Fibroblast of peridontal ligament (primary cell): ENCODE measurements around the gene FAM110D.

Experiments
- DNase-seq: peaks from one replicate; pipeline ENCODE4 v3.0.0-alpha.2; 2010; ENCODE audit errors: extremely low read depth

FAM110D gene

GRCh38 chr1:26188477-26188876 is 29.6 kb downstream of the FAM110D start:
- no peak for DNase-seq

GRCh38 chr1:26189331-26189730 is 30.5 kb downstream of the FAM110D start:
- DNase-seq: no peak

- DNase-seq: no peak
Observed at GRCh38 chr1:26189751-26190275, 30.9 kb downstream of the FAM110D start.

GRCh38 chr1:26190373-26190987 is 31.6 kb downstream of the FAM110D start, which contains the start of gene CATSPER4:
CATSPER4 (plus strand) TSS chr1:26190602; CDS start chr1:26190628, 26 bp downstream.
- peak; percentile 13 for DNase-seq

- no peak for DNase-seq
Observed at GRCh38 chr1:26191739-26192138, 32.9 kb downstream of the FAM110D start.

GRCh38 chr1:26195805-26196204 is 36.9 kb downstream of the FAM110D start:
- no peak for DNase-seq

GRCh38 chr1:26197301-26197700 is 38.4 kb downstream of the FAM110D start:
- no peak for DNase-seq

GRCh38 chr1:26197813-26198212 is 38.9 kb downstream of the FAM110D start:
- DNase-seq: no peak

GRCh38 chr1:26200413-26200812 is 41.5 kb downstream of the FAM110D start:
- DNase-seq: no peak

- no peak for DNase-seq
Observed at GRCh38 chr1:26203642-26204318, 44.9 kb downstream of the FAM110D start.

- no peak for DNase-seq
Observed at GRCh38 chr1:26210147-26210870, 51.4 kb downstream of the FAM110D start.

GRCh38 chr1:26212726-26213125 is 53.8 kb downstream of the FAM110D start:
- no peak for DNase-seq

GRCh38 chr1:26213335-26213905 is 54.5 kb downstream of the FAM110D start:
- DNase-seq: no peak
